Measurements from ENCODE around the gene ZFYVE21.

DNA sequence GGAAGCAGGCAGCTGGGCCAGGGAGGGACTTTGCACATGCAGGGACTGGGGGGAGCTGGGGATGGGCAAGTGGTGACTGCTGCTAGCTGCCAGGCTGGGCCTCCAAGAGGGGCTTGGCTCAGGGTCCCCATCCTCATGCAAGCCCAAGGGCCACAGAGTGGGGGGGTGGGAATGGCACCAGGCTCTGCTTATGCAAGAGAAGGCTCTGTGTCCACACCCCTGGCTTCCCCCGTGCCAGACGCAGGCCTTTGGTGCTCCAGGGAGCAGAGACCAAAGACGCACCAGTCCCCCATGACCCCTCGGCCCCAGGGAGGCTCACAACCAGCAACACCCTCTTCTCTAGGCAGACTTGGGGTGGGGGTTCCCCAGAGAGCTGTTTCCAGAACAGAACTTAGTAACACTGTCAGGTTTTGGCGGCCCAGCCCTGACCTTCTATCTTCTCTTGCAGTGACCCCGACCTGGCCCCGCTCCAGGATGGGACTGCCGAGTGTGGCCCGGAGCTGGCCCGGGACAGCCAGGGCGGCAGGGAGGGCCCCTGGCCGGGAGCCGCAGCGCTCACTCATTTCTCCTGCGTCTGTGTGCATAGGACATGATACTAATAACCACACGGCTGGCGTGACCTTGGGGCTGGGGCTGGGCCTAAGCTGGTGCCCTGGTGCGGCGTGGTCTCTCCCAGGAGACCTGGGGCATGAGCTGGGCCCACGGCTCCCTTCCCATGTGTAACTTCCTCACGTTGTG lies 14.7 kb upstream of the ZFYVE21 start:
- TF ChIP-seq, protein P1, sequence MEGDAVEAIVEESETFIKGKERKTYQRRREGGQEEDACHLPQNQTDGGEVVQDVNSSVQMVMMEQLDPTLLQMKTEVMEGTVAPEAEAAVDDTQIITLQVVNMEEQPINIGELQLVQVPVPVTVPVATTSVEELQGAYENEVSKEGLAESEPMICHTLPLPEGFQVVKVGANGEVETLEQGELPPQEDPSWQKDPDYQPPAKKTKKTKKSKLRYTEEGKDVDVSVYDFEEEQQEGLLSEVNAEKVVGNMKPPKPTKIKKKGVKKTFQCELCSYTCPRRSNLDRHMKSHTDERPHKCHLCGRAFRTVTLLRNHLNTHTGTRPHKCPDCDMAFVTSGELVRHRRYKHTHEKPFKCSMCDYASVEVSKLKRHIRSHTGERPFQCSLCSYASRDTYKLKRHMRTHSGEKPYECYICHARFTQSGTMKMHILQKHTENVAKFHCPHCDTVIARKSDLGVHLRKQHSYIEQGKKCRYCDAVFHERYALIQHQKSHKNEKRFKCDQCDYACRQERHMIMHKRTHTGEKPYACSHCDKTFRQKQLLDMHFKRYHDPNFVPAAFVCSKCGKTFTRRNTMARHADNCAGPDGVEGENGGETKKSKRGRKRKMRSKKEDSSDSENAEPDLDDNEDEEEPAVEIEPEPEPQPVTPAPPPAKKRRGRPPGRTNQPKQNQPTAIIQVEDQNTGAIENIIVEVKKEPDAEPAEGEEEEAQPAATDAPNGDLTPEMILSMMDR (IDR thresholded peaks at IDR 0.05) = no peak
- TF ChIP-seq POLR2AphosphoS5 (IDR thresholded peaks at IDR 0.05) (no peak), POLR2A (IDR thresholded peaks at IDR 0.05) (no peak), EP300 (IDR thresholded peaks at IDR 0.05) (no peak)
